Epidermal melanocyte (primary cell): ENCODE data around the gene SLC6A13.

Source experiments
- DNase-seq: peaks from one replicate; pipeline ENCODE4 v3.0.0; 2011; ENCODE audit warnings: low spot score; ENCODE audit not compliant: insufficient read length

Gene SLC6A13

DNA sequence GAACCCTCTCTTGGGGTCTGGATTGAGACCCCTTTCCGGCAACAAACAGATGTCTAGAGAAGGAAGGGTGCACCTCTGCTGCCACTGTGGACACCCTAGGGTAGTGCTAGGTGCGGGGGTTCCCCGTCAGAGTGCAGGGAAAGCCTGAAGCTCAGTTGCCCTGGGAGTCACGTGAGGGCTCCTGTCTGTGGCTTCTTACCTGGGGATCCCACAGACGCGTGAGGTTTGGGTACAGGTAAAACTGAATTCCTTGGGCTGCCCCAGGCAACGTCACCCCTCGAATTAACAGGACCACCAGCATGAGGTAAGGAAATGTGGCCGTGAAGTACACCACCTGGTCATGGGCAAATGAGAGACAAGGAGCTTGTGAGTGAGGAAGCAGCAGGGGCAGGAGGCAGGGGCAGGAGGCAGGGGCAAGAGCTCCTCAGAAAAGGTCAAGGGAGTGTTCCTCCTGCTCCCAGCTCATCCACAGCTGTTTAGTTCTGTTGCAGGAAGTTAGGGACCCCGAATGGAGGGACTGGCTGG is 27.7 kb downstream of the SLC6A13 start:
- DNase-seq = no peak

DNA sequence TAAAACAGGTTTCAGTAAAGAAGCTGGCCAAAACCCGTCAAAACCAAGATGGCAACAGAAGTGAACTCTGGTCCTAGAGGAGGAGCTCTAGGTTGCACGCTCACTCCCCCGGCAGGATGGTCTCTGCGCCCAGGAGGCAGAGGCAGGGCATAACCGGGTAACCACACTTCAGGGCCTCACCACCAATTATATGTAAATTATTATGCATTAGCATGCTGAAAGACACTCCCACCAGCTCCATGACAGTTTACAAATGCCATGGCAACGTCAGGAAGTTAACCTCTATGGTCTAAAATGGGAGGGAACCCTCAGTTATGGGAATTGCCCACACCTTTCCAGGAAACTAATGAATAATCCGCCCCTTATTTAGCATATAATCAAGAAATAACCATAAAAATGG is 28.6 kb downstream of the SLC6A13 start:
- DNase-seq = no peak

DNA sequence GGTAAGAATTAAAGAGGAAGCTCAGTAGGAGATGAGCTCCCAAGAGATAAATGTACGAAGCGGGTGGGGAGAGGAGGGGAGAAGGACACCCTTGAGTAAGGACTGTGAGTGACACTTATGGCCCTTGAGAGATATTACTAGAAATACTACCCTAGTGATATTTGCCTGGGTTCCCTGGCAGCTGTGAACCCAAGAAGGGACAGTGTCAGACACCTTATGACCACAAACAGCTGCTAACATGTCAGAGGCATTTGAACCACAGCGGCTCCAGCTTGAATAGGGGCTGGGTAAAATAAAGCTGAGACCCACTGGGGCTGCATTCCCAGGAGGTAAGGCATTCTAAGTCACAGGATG is 29.0 kb downstream of the SLC6A13 start:
- DNase-seq = no peak

DNA sequence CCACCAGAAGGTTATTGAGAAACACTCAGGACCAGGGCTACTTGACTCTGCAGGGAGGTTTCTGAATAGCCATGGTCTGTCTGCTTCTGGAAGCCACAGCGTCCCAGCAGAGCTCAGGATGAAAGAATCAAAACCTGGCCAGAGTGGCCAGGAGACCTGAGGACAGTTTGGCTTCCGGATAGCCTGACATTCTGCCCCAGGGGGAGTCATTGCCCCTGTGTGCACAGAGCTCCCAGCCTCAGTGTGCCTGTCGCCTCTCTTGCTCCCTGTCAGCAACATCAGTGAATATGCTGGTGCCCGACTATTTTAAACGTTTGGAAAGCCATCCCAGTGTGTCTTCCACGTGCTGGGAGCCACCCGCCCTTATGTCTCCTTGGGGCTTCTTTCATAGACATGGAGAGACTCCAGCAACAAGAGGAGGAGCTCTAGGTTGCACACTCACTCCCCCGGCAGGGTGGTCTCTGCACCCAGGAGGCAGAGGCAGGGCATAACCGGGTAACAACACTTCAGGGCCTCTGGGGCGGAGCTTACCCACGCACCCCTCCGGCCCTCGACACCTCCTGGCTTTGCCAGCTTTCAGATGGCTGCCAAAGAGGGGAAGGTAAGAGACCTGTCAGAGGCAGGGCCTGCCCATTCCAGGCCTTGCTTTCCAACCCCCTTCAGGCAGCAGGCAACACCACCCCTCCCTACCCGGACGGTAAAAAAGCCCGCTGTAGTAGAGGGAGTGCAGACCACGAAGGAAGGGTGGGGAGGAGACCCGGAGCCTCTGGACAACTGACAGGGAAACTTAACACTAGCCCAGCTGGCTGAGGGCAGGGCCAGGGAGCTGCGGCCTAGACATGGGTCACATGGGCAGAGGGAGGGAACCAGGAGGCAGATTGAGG is 29.7 kb downstream of the SLC6A13 start:
- no peak for DNase-seq

DNA sequence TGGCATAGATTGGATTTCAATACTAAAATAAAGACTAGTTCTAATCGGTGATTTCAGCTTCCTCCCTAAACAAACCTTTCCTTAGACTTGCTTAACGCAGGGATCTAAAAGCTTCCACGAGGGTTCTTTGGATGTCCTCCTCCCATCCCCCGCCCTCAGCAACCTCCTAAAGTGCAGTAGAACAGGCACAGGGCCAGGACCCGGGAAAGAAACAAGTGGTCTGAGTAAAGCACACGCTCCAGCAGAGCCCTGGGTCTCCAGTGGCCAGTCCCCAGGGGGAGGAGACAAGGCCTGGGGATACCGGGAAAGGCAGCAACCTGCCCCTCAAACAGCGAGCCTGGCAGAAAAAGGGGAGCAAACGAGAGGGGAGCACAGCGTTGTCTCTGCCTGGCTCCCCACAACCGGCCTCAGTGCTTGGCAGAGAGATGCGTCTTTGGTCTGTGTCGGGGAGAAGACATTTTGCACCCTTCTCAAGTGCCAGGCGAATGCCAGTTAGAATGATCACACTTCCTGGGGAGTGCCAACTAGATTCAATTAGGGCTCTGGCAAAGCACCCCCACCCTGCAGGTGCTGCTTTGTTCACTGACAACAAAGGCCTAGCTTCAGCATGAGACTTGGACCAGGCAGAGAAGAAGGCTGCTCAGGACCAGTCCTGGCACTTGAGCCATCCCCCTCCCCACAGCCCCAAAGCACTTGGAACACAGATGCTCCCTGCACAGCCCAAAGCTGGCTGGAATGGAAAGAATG is 31.5 kb downstream of the SLC6A13 start:
- DNase-seq = no peak

DNA sequence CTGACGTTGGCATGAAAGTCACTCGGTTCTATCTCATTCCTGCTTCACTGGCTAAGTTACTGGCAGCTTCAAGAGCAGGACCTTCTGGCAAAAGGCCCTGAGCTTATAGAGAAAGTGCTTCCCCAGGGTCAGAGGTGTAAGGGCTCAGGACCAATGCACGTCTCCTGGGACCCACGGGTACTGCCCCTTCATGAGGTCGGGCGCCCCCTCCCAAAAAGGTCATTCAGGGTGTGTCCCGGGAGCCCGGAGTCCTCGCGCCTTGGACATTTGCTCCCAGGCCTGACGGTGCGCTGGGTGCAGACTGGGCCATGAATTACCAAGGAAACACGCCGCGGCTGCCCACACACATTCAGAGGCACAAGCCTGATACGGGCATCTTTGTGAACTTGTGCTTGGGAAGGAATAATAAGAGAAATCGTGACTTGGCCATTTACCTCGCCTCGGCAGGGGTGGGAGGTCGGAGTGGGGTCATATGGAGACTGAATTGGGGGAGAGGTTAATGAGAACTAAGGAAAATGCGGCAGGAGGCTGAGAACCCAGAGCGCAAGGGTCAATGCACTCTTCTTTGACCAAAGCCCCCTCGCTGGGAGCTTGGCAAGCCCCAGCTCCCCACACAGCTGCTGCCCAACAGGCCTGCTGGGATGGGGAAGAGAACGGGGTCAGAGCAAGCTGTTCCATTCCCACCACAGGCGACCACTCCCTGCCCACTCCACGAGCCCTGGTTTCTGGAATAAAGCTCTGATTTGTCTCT is 33.0 kb downstream of the SLC6A13 start:
- no peak for DNase-seq

DNA sequence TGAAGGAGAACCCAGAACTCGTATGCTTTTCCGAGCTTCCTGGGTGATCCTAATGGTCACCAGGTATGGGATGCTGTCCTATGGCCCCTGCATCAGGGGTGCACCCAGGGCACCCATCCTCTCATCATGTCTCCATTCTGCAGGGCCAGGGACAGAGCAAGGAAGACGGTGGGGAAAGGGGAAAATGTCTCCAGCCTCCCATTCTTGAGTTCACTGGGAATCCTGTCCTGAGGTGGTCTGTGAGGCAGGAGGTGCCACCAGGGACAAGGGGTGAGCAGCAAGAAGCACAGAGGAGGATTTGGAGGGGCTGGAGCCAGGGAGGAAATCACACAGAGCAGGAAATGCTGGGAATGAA is 33.8 kb downstream of the SLC6A13 start:
- DNase-seq = no peak

DNA sequence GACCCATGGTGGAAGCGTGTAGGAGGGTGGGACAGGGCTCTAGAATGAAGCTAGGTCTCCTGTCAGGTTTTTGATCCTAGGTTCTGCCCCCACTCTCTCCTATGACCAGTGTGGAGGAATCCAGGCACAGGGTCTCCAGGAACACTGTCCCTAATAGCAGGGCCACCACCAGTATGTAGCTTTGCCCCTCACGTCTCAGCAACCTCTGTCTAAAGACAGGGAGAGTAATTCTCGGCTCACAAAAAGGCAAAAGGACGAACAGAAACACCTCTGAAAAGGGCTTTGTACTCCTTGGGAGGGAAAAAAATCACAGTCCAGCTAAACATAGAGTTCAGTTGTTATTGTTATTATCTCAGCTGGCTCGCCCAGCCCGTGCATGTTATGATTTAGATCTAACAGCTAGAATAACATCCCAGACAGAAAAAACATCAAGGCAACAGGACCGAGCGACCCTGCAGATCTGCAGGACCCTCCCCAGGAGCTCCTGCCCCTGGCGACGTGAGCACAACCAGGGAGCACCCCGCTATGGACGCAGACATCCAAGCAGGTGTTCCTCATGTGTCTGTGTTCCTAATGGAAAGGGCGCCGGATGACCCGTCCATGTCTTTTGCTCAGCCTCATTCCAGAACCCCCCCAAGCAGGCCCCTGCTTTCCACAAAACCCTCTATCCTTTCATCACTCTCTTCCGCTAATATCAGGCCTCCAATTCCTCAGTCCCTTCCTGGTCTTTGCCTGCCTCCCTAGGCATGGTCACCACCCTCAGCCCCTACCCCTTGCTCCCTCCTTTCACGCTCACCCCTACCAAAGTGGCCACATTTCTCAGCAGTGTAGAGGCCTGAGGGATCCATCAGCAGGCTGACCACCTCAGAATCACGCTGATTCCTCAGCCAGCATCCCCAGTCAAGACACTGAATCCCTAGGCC is 34.5 kb downstream of the SLC6A13 start:
- DNase-seq = no peak

DNA sequence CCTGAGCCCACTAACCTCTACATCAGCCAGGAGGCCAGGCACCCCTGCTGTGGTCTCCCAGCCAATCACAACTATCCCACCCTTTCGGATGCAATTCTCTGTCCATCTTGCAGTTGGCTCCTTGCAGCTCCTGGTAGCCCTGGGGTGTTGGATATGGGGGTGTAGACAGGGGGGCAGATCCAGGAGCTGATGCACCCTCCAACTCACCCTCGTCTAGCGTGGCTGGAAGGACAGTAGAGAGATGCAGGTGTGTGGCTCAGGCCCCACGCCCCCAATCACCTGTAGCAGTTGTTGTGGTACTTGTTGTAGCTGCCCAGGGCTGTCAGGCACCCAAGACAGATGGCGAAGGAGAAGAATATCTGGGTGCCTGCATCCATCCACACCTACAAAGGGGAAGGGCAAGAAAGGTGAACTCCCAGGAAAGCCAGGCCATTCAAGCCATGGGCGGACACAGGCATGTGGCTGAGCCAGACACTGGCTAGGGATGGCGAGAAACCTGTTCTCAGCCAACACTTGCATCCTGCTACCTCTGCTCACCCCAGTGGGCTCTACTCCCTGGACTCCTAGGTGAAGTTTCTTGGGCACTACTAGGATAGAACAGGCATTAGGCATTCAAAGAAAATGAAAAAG is 35.2 kb downstream of the SLC6A13 start:
- no peak for DNase-seq

DNA sequence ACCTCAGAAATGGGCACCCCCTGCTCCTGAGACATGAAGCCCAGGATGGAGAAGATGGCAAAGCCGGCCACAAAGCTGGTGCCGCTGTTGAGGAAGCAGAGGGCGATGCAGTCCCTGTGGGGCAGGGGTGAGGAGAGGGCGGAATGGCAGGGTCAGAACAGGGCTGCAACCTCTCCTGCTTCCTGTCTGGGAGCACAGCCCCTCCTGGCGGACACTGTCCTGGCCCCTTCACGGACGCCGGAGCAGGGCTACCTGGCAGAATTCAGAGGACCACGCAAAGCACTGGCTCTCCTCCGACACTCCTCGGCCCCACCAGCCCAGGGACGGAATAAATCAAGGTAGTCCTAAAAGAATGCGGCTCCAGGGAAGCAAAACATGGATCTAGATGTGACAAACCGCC is 36.2 kb downstream of the SLC6A13 start:
- DNase-seq = no peak

DNA sequence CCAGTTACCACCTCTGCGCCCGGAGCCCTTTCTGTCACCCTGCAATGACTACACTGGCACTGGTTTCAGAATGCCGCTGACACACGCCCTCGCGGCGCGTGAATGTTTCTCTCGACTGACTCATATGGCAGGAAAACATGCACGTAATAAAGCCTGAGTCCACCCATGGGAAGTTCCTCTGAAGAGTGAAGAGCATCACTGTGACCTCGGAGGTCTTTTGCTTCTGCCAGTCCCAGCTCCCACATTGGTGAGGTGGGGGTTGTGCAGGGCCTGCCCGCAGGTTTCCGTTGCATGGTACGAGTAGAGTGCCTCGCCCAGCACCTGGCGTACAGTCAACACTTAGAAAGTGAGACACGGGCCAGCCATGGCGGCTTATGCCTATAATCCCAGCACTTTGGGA is 37.6 kb downstream of the SLC6A13 start:
- no peak for DNase-seq

DNA sequence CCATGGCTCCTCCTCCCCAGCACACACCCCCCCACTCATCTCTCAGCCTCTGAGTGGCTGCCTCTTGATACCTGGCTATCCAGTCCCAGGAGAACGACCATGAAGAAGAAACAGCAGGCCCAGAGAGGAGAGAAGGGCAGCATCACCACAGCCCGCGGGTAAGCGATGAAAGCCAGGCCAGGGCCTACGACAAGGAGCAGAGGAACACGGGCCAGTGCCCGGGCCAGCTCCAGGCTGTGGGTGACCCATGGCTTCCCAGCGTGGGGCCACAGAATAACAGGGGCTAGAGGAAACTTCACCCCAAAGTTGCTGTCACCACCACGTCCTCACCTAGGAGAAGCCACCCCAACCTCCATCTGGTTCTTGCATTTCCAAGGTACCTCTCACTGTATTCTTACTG is 38.3 kb downstream of the SLC6A13 start:
- no peak for DNase-seq

DNA sequence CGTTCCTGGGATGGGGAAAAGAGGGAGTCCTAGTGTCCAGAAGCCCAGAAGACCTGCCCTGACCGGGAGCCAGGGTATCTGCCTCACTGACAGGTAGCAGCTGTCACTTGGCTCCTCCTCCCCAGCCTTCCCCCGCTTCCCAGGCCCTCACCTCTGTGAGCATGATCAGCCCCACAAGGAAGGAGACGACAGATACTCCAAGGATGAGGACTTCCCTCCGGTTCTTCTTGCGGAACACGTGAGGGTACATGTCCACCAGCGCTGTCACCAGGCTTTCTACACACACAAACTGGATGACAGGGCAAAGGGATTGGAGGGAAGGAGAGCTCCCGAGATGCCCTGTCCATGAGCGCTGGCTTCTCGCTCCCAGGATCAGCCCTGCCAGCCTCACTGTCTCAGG is 38.8 kb downstream of the SLC6A13 start:
- DNase-seq = no peak

DNA sequence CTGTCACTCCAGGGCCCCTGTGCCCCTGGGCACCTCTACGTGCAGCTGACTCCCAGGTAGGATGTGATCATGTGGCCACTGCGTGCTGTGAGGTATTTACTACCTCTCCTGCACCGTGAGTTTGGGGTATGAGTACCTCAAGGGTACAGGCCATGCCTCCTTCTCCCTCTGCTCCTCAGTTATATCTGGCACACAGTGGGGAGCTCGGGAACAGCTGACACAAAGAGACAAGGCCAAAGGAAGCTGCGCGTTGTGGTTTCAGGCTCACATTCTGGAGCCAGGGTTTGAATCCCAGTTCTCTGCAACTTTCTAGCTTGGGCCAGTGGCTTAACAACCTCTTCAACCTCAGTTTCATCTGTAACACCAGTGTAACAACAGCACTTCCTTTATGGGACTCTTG is 40.9 kb downstream of the SLC6A13 start:
- no peak for DNase-seq

DNA sequence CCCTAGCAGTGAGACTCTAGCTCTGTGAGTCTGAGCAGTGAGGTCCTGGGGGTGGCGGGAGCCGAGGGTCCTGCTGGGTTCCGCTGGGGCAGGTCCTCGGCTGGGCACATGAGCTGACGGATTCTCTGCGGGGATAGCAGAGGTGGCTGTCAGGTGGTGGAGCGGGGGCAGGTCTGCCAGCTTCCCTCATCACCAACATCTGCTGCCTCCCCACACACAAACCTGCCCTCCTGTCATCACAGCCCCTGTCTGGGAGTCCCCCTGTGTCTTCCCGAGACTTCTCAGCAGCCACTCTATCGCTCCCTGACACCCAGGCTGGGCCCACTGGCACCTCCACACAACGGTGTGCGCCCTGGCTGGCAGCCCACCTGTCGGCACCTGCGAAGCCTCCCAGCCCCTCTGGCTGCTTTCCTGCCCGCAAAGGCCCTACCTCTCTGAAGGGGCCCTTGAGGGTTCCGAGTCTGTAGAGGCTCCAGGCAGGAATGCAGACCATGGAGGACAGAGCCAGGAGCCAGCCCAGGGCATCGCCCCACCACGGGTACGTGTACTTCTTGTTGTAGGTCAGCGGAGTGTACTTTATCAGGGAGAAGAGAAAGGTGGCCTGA is 41.6 kb downstream of the SLC6A13 start:
- no peak for DNase-seq

DNA sequence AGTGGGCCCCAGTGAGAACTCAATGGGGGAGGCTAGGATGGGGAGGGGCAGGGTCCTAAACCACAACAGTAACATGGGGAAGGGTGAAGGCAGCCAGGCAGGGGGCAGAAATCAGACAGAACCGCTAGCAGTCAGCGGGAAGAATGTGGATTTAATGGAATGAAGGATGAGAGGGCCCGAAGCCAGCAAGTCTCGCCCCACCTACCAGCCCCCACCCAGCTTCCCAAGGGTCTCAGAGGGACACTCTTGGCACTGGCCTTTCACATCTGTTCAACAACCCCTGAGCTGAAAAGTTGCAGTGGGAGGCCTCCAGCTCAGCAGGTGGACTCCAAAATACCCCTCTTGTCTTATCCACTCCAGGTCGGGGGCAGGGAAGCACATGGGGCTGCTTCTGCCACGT is 42.1 kb downstream of the SLC6A13 start:
- no peak for DNase-seq

DNA sequence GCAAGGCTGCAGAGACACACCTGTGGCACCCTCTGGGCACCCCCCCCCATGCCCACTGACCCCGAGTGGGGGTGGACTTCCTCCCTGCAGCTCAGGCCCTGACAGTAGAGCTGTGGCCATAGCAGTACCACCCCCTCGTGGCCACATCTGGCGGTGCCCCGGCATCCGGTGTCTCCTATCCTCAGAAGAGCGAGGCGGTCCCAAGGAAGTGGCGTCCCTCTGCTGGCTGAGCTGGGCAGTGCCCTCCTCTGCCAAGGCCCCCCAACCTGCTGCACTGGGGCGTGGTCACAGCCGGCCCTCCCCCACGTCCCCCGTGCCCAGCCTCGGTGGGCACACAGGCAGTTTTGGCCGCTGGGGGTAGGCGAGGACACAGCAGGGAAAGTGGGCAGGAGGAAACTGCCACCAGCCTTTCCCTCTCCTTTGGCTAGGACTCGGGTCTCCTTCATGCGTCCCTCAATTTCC is 42.7 kb downstream of the SLC6A13 start:
- no peak for DNase-seq

DNA sequence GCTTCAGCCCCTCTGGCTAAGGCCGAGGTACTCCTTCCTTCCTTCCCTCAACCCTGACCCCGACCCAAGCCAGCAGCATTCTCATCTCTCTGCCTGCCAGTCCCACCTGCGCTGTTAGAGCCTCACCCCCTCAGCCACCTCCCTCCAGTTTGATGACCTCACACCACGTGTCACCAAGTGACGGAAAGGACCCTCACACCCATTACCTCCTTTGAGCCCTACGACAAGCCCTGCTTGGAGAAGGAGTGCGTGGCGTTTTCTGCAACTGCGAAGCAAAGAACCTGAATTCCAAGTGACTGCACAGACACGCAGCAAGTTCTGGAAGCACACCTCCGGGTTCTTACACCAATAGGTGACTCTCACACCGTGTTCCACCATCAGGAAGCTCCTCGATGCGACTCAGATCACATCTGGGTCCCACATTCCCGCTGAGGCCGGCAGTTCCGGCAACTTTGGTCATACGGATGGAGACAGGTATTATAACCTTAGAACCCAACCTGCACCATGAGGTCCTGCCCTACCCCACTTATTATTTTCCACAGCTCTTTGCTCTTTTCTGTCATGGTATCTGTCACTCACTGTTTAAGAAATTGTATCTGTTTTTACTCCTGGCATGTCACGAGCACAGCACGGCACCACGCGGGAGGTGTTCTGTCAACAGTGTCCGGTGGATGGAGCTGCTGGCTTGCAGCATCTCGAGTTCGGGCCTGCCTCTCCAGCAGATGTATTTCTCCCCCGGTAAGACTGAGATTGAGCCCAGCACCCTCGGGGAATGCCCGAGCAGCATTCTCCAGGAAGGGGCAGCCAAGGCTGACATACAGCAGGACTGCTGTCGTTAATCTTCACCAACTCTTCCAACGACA is 43.7 kb downstream of the SLC6A13 start:
- no peak for DNase-seq

DNA sequence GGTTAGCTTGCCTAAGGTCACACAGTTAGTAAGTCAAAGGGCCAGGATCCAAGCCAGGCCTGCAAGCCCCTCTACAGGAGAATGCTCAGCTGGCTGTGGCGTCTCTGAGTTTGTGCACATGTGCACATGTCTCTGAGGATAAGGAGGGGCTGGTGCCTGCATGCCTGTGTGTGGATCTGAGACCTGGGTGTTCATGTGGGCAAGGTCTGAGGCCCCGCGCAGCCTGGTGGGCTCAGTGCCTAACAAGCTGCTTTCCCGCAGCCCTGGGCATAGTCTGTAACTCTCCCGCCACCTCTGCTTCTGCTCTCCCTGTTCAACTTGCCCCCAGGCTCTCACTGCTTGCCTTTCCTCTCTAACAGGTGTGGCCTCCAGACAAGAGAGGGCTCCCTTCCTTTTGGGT is 44.4 kb downstream of the SLC6A13 start:
- DNase-seq = no peak
